GM19043 (cell line): ENCODE measurements around the gene UROS.

ENCODE experiments used
- ATAC-seq: cut with Tn5 transposase; IDR thresholded peaks from one replicate; pipeline ENCODE4 v1.9.1; 2021; ENCODE audit warnings: low read depth; ENCODE audit not compliant: unreplicated experiment

UROS gene

DNA sequence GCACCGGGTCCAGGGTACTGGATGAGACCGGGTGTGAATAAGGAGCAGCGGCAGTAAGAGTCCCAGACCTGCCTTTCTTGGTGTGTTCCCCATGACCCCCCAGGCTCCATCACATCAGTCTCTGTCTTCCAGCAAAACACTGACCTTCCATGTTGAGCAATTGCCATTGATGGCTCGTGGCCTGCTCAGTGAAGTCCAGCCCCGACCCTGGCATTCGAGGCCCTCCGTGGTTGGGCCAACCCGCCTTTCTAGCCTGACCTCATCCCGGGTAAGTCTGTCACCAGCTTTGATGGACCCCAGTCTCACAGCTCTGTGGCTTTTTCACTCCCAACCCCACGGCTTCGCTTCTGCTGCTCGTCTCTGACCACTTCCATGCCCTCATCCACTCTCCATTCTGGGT, 53.9 kb downstream of the UROS start:
- ATAC-seq: no peak

DNA sequence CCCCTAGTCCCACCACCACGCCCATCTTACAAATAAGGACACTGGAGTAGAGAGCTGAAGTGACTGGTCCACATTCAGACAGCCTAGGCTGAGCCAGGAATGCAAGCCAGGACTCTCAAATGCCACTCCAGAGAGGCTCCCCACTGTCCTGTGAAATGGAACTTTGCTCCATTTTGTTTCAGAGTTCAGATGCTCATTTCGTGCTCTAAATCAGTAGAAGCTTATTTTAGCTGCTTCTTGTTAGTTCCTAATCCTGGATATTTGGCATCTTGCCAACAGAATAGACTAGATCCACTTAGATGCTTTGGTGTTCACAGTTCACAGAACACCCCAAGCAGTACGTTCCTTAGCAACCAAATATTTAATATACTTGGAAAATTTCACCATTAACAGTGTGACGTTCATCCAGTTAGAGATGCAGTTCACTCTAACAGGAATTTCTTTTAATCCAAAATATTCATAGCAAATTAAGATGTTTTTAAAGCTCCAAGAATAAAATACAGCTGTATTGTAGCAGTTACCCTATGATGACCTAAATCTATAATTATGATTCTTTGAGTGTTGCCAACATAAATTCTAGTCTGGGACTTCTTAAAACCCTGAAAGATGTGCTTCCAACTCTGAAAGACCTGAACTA, 54.7 kb downstream of the UROS start:
- no peak for ATAC-seq

DNA sequence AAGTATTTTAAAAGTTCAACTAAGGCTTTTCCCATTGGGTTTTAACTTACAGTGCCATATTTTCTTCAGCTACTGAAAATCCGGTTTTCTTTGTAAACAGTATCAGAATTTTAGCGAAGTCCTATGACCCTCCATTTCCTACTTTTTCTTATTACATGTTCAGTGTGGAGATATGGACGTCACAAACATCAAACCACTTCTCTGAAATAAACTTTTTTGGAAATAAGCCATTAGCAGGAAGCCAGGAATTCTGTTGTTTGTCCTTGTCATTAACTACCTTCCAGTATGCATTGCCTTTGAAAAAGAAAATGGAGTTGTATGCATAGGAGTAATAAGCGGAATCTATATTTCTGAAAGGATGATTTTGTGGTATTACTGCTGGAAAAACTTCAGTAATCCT, 56.5 kb downstream of the UROS start:
- ATAC-seq: no peak

DNA sequence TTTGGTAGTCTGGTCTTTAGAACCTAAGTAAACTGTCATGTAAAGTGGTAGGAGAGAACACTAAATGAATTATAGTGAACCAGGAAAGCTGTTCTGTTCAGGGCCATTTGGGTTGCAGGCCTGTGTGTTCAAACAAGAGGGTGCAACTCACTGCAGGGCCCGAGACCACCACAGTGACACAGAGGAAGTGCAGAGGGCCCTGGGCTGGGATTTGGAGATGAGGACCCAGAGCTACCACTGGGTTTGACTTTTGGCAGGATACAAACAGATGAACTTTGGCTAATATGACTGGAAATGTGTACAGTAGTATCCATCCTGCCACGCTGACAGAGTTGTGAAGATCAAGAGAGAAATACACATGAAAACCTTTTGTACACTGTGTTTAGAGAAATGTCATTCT, 57.2 kb downstream of the UROS start:
- ATAC-seq: no peak

DNA sequence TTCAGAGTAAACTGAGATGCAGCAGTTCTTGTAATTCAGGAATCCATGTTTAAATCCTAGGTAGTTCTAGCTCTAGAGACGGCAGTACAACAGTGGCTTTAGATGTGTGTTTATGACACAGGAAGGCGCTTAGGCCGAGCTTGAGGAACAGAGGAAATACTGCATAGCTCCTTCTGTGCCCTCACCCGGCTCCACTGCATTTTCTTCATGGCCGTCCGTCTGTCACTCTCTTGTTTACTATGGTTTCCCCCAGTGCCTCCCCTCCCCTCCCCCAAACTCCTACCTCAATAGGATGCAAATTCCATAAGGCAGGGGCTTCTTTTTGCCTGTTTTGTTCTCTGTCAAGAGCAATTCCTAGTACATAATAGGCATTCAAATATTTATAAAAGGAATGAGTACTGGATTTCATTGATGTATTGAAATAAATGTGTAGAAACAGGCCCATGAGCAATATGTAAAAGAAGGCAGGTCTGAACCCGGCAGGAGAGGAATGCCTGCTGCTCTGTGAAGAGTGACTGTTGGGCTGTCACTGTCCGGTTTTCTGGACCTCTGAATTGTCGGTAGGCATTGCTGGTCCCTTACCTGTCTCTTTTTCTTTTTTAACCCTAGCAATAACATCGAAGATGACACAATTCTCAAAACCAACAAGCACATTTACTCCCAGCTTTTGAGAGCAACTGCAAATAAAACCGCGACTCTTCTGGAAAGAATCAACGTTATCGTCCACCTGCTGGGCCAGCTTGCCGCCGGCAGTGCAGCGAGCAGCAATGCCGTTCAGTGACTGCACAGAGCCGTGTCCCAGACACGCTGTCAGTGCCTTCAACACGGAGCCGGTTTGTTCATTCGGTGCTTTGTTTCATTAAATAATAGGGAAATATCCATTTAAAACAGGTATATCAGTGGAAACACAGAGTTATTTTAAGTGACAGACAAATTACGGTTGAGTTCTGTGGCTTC, 60.1 kb downstream of the UROS start:
- no peak for ATAC-seq

DNA sequence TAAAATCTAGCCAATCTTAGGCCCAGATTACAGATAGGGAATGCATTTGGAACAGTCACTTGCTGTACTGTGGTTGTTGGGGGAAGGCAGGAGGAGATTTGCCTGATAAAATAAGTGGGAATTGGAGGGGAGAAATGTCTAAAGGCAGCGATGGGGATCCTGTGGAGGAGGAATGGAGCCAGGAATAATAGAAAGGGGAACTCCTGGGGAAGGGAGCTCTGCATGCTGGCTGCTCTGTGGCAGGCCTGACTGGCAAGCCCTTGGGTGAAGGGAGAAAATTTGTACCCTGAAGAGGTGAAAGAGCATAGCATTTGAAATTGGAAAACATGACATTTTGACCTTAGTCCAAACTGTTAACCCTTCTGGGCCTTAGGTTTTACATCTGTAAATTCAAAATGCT, 61.1 kb downstream of the UROS start:
- ATAC-seq: no peak

DNA sequence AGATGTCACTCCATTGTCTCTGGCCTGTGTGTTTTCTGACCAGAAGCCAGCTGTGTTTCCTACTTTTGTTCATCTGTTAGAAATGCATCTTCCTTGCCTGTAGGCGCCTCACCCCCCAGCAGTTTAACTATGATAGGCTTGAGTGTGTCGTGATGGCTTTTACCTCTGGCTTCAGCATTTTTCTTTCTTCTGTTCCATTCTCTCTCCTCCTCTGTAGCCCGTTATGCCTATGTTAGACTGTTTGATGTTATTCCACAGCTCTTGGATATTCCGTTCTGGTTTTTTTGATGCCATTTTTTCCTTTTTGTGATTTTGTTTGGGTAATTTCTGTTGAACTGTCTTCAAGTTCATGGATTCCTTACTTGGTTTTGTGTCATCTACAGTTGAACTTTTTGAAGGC, 65.3 kb downstream of the UROS start:
- ATAC-seq: no peak

DNA sequence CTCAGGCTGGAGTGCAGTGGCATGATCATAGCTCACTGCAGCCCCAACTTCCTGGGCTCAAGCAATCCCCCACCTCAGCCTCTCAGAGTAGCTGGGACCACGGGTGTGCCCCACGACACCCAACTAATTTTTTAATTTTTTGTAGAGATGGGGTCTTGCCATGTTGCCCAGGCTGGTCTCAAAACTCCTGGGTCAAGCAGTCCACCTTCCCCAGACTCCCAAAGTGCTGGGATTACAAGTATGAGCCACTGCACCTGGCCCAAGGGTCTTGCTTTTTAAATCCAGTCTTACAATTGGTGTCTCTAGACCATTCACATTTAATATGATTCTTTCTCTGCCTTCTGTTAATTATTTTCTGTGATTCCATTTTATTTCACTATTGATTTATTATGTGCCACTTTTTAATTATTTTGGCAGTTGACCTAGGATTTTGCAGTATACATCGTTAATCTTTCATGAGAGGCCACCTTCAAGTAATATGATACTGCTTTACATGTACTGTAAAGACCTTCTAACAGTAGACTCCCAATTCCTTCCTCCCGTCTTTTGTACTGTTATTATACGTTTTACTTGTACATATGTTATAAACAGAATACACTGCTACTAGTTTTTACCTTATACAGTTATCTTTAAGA, 66.1 kb downstream of the UROS start:
- ATAC-seq: no peak

DNA sequence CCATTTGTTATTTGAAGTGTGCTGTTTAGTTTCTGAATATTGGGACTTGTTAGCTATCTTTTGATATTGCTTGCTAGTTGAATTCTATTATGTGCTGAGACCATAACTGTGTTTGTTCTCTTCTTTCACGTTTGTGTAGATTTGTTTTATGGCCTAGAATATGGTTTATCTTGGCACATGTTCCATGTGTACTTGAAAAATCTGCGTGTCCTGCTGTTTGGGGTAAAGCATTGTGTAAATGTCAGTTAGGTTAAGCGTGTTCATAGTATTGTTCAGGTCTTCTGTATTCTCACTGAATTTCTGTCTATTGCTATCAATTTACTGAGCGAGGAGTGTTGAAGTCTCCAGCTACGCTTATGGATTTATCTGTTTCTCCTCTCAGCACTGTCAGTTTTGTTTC, 66.9 kb downstream of the UROS start:
- no peak for ATAC-seq

DNA sequence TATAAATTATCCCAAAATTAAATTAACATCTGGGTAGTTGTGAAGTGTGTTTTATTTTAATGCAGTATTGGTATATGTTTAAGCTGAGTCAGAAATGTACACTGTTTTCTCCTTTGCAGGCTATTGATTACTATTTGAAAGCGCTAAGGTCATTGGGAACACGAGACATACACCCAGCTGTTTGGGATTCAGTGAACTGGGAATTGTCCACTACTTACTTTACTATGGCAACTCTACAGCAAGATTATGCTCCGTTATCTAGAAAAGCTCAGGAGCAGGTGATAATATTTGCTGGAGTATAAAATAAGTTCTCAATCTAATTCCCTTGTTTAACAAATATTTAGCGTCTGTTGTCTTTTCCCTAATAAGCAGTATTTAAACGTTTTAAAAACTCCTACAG, 75.6 kb downstream of the UROS start:
- ATAC-seq: no peak

DNA sequence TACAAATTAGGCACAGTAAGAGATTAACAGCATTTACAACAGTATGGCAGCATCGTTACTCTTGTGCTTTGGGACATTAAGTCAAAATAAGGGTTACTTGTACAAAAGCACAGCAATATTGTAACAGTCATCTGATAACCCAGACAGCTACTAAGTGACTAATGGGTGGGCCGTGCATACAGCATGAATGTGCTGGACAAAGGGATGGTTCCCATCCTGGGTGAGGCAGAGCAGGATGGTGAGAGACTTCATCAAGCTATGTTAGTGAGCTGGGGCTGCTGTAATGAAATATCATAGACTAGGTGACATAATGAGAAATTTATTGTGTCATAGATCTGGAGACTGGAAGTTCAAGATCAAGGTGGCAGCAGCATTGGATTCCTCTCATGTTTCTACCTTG, 78.1 kb downstream of the UROS start:
- ATAC-seq: no peak

DNA sequence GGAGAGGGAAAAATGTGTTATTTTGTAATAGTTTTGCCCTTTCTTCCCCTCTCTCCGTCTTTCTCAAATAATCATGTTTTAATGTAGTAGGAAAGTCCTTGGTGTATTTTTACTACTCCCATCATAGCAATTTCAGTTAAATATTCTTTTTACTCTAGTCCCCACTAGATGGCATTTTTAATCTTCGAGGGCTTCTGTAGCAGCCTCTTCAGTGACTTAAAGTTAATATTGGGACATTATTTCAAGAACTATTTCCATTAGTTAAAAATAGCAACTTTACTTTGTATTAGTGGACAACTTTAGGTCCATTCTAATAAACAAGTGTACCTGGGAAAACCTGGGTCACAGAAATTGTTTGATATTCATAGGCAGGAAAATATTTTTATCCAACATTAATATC, 80.6 kb downstream of the UROS start:
- ATAC-seq: no peak

DNA sequence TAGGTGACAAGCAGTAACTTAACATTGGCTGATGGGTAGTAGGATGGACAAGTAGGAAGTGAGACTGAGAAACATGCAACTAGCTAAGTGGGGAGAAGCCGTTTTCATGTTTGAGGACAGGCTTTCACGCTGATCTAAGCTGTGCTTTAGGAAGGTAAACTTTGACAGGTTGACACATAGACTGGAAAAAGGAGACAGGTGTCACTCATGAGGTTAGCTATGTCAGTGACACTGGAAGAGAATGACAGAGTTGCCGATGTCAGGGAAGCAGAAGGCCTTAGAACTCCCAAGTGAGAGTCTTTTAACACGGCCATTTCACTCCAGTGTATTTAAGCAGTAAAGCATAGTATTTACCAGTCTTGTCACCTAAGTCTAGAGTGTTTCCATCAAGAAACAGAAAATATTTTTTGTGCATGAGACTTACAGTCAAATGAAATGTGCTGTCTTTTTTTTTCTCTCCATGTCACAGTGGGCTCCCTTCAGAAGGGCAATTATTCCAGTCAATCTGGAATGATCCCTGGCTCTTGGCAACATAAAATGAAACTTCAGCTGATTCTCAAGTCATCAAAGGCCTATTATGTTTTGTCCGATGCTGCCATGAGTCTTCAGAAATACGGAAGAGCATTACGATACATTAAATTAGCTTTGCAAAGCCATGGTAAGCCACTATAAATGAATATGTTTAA, 82.9 kb downstream of the UROS start:
- ATAC-seq: no peak
